ENCODE data around the gene RMRP. TPM values are rescaled to one million over a fixed set of nuclear protein-coding genes. Genes with fewer than 3 reads are reported as not detected.
"Not testable (repeated sequence)": the region's sequence is repeated elsewhere in the genome, so short reads cannot be mapped to it uniquely, and the experiment has no call there.

The RMRP gene
- total RNA-seq, 1 donor from 2014 or later = 94,985 TPM

DNA sequence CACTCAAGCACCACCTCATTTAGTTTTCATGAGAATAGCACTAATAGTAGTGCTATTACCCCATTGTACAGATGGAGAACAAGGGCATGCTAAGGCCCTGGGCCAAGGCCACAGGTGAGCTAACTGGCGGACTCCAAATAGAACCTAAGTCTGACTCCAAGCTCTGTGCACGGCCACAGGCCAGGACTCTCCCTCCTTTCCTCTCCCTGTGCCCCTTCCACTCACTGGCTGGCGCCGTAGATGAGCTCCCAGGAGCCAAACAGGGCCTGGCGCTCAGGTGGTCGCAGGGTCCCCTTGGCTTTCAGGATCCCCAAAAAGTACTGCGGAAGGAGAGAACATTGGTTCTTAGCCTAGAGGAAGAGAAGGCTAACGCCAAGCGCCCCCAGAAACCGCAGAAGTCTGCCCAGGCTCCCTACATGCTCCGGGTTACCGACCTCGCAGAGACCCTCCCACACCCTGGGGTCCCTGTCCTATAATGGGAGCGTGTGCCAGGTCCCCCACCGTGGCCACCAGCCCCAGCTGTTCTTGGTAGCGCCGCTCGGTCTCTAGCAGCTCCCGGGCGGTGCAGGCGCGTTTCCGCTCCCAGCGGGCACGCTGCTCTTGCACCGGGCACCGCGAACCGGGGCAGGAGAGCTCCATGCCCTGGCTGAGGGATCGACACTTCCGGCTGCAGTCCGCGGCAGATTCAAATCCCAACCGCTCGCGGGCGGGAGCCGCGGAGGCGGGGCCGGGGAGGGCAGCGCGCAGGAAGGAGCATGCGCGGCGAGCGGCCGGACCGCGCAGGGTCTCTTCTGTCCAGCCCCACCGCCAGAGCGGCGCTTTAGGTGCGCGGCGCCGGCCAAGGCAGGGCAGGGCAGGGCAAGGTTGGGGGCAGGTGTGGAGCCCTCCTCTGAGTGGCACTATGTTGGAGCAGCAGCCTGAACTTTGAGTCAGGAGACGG, 7.0 kb upstream of the RMRP start, which contains the start of gene ARHGEF39:
ARHGEF39 (minus strand) TSS at position 665 of the 940 bp plus-strand sequence; CDS start at position 639, 26 bp downstream.
- peak; percentile 54 for DNase-seq

DNA sequence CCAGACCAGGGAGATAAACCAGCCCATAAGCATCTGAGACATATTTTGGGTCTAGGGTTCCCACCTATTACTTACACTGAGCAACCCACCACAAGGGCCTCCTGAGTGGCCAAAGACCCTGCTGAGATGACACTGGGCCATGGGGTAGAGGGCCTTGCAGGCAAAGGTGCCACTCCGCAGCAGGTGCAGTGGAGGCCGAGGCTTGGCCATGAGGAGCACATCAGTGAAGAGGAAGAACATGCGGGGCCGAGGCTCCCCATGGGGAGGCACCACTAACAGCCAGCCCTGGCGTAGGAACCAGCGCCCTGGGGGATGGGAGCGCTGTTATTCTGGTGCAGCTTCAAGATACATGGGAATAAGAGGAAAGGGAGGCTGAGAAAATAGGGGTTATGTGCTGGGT, 4.6 kb upstream of the RMRP start:
- no peak for DNase-seq

DNA sequence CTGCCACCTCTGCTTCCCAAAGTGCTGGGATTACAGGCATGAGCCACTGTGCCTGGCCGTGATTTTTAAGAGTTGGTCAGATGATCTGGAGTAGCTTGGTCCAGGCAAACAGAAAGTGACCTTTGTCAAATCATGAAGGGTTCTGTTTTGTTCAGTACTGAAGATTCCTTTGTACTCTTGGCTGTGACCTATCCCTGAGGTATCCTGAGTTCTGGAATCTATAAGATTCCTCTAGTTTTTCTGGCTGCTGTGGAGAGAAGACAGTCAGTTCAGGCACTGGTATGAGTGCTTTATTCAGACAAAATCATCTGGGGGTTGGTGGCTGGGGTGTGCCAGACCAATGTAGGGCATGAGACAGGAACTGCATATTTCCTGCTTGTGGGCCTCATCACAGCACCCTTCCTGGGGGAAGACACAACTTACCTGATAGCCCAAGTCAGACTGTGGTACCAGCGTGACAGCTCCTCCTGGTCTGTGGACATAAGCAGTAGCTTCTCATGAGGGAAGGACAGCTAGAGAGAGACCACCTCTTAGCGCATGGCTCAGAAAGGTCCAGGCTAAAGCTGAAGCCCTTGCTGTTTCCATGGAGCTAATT, 4.0 kb upstream of the RMRP start:
- no peak for DNase-seq

DNA sequence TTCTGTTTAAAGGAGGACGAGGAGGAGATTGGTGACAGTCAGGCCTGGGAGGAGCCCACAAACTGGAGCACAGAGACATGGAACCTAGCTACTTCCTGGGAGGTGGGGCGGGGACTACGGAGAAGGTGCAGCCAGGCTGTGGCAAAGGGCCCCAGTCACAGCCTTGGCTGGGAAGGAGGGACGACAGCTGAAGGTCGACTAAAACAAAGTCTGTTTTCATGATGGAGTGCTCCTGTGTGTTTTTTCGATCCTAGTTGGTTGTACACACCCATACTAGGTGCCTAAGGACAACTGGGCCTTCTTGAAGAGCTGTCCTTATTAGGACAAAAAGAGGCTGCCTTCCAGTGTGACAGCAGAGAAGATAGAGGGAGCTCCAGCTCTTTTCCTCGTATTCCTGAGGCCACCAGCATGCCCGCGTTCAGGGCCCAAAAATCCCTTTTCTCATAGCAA, 3.2 kb upstream of the RMRP start:
- DNase-seq = no peak

DNA sequence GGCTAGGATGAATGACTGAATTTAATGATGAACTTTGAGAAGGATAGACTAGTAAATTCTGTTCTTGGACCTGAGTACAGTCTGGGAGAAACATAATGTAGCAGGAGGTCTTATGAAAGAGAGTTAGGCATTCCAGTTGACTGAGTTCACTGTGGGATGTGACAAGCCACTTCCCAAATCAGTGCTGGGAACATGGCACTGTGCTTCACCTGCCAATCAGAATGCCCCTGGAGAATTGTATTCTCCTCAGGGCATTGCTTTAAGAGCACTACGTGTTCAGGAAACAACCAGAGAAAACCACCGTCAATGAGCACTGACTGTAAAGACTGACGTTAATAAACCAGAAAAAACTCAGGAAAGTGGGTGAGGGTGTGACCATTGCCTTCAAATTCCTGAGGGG, 1.5 kb upstream of the RMRP start:
- DNase-seq = no peak

DNA sequence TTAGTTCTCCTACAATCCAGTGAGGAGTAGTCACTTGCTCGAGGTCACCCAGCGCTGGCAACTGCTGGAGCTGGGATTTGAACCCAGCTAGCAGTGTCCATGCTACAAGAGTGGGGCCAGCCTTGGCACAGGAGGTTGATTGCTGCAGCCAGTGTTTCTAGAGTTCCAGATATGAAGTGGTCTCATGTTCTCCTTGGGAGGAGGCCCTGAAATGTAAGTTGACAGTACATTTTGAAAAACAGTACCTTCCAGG, 1.1 kb upstream of the RMRP start:
- no peak for DNase-seq

DNA sequence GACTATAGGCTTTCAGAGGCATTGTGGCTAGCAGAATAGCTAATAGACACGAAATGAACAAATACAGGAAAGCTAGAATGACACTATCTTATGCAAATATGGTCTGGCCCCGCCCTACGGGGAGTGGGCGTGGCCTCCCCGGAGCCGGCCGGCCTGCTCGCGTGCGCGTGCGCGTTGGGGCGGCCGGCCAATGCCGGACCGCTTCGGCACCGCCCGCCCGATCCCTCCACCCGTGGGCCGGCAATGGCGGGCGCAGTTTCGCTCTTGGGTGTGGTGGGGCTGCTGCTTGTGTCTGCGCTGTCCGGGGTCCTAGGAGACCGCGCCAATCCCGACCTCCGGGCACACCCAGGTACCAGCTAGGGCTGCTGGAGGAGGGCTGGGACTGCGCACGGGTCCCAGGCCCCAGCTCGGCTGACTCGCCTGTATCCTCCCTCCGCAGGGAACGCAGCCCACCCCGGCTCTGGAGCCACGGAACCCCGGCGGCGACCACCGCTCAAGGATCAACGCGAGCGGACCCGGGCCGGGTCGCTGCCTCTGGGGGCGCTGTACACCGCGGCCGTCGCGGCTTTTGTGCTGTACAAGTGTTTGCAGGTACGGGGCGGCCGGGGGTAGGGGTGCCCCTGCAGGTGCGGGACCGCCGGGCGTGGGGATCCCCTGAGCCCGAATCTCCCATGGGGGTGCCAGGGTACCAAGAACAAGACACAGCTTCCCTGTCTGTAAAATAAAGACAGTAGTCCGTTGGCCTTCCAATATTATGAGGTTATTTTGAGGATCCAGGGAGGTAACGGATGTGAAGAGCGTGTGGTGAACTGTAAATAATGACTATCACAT, 533 bp upstream of the RMRP start, which contains the start of gene CCDC107:
CCDC107 (plus strand) TSS at position 156 of the 831 bp plus-strand sequence; CDS start at position 244, 88 bp downstream.
- DNase-seq = peak; percentile 82

DNA sequence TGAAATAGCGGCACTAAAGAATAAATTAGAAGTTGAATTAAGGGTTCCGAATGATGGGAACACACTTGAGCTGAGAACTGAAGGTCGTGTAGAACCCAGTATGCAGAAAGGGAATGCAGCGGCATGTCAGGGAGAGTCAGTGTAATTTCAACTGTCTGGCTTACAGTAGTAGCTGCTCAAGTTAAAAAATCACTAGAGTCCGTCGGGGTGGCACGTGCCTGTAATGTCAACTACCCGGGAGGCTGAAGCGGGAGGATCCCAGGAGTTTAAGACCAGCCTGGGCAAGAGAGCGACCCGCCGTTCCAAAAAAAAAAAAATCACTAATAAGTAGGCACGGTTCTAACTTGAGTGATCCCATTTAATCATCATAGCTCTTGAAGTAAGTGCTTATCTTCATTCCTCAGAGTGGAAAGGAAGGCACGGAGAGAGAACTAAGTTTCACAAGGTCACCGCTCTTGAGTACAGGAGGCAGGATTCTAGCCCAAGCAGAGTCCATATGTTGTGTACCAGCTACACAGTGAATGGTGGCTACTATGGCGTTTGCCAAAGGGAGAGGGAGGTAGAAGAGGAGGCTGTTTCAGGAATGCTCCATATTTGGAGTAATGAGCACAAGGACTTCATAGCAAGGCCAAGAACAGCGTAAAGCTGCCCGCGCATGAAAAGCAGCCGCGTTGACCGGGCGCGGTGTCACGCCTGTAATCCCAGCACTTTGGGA, 831 bp downstream of the RMRP start:
- DNase-seq = peak; percentile 61

DNA sequence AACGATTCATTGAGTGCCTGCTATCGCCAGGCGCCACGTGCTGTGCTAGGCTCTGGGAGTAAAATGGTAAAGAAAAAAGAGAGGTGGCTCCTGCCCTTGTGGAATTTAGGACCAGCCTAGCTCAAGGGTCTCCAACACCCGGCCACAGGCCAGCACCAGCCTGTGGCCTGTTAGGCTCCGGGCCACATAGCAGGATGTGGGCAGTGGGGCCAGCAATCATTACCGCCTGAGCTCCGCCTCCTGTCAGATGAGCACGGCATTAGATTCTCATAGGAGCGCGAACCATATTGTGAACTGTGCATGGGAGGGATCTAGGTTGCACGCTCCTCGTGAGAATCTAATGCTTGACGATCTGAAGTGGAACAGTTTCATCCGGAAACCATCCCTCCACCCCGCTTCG, 1.5 kb downstream of the RMRP start:
- DNase-seq = no peak

DNA sequence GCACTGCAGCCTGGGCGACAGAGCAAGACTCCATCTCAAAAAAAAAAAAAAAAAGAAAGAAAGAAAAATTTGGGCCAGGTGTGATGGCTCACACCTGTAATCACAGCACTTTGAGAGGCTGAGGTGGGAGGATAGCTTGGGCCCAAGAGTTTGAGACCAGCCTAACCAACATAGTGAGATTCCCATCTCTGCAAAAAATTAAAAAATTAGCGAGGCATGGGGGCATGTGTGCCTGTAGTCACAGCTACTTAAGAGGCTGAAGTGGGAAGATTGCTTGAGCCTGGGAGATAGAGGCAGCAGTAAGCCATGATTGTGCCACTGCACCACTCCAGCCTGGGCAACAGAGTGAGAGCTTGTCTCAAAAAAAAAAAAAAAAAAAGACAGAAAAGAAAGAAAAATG, 4.2 kb downstream of the RMRP start:
- DNase-seq = no peak

DNA sequence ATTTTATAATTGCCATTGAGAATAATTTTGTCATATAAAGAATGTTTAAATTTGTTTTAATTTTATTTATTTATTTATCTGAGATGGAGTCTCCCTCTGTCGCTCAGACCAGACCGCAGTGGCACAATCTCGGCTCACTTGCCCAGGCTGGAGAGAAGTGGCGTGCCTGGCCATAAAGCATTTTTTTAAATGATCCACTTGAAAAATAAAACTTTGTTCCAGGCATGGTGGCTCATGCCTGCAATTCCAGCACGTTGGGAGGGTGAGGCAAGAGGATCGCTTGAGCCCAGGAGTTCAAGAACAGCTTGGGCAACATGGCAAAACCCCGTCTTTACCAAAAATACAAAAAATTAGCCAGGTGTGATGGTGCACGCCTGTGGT, 5.0 kb downstream of the RMRP start:
- DNase-seq = no peak

DNA sequence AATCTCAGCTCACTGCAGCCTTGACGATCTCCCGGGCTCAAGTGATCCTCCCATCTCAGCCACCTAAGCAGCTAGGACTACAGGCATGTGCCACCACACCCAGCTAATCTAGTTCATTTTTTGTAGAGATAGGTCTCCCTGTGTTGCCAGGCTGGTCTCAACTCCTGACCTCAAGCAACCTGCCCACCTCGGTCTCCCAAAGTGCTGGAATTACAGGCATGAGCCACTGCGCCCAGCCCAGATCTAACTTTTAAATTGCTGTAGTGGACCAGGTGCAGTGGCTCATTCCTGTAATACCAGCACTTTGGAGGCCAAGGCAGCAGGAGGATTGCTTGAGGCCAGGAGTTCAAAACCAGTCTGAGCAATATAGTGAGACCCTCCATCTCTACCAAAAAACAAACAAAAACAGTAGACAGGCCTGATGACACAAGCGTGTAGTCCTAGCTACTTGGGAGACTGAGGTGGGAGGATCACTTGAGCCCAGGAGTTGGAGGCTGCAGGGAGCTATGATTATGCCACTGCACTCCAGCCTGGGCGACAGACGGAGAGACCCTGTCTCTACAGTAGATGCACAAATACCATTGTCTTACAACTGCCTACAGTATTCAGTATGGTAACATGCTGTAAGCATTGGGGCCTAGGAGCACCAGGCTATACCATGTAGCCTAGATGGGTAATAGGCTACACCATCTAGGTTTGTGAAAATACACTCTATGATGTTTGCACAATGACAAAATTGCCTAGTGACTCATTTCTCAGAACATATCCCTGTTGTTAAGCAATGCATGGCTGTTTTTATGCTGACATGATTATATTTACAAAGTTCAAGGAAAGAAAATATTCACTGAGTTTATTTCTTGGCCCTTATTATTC, 5.6 kb downstream of the RMRP start:
- no peak for DNase-seq

DNA sequence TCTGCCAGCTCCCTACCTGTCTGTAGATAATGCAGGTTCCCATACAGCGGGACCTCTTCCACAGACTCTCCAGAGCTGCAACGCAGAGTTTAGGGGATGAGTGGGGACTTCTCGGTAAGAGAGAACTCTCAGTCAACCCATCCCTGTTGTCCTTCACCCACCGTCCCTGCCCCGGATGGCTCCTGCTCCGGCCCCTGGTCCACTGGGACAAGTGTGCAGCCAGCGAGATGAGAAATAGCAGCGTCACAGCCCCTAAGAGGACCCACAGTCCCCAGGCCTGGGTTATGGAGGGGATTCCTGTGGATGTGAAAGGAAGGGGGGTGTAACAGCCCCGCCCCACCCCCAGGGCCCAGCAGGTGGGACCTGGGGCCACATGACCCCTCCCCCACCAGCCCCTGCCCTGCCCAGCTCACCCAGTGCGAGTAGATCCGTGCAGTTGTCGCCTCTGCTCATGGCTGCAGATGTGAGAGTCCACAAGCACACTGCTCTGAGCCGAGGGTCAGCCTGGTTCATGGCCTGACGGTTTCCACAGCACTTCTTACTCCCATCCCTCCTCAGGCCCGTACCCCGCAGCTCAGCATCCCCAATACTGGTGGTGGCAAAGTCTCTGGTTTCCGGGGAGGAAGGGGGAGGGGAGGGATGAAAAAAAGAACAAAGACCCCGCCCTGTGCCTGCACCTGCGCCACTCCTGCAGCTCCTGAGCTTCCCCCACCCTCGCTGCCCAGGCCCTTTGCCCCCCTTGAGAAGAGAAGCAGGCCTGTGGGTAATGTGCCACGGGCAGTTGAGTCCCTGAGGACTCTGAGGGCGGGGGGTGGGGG, 7.3 kb downstream of the RMRP start, which contains the start of gene SIT1:
SIT1 (minus strand) TSS at position 591 of the 818 bp plus-strand sequence; CDS start at position 513, 78 bp downstream.
- DNase-seq = no peak

DNA sequence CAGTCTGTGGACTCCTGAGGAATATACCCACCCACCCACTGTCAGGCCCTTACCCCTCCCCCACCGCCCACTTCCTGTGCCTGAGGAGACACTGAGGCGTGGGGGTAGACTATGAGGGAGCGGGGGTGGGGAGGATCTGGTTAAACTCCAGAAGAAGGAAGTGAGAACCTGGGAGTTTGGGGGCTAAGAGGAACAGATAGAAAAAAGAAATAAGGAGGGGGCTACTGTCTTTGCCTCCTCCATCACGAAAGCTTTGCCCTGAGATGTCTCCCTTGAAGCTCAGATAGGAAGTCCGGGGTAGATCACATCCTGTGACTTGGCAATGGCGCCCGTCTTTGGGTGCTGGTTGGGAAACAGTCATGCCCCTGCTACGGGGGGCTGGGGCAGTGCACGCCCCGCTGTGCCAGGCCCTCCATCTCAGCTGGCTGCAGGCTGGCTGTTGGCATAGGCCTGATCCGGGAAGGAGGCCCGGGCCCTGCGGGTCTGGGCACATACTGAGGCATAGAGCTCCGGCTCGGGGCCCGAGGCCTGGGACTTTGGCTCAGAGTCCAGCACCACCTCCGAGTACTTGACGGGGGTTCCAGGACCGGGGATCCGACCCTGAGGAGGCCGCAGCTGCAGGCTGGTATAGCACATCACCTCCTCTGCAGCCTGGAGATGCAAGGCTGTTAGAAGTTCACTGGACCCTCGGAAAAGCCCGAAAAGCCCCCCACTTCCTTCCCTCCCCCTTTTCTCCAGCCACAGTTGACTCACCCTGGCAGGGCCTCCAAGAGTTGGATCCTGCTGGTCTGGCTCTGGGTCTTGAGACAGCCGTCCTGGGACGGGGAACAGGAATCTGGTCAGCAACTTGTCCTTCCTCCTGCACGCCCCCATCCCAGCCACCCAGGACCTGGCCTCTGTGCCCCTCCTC, 8.1 kb downstream of the RMRP start:
- no peak for DNase-seq

DNA sequence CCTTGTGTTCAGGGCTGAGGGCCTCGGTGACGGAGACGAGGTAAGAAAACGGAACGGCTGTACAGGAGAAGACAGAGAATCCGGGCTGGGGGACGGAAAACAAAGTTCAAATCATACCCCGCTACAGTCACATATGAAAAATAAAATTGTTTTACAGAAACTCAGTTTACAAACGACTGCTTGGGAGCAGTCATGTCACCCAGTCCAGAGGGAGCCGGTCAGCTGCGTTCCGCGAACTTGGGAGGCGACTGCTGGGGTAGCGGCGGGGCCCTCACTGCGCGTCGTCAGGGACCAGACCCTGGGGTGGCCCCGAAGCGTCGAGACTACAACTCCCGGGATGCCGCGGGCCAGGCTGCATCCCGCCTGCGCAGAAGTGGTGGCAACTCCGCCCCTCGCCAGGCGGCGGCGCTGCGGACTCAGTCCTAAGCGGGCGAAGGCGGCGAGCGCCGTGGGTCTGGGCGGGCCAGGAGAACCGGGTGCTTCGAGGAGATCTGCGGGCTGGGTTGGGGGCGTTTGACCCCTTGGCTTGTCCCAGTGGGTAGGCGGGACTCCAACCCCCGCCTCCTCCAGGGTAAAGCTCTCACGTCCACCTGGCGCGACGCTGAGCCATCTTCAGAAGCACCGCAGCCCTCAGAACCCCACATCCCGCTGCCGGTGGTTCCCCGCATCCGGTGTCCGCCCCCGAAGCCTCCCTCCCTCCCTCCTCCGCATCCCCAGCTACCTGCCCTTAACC, 11.1 kb downstream of the RMRP start:
- DNase-seq = peak; percentile 93

DNA sequence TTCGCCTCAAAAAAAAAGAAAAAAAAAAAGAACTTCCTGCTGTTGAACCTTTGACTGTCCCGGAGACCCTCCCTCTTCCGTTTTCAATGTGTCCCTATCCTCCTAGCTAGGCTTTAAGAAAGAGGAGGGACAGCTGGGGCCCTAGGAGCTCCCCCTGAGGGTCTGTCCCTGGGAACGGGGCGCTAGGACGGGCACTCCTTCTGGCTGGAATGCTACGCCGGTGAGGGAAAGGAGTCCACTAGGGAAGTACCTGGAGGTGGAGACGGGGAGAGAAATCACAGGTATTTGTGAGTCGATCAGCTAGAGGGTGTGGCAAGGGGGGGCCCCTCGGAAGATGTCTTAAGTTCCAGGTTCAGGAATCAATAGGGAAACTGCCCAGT, 11.7 kb downstream of the RMRP start:
- DNase-seq = peak; percentile 64

DNA sequence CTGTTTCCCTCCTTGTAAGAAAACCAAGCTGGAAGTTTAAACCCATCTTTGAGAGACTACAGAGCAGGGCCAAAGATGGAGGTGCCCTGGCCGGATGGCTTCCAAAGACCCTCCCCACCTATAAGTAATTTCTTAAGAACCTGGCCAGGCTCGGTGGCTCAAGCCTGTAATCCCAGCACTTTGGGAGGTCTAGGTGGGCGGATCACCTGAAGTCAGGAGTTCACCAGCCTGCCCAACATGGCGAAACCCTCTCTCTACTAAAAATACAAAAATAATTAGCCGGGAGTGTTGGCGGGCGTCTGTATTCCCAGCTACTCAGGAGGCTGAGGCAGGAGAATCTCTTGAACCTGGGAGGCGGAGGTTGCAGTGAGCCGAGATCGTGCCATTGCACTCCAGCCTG, 12.1 kb downstream of the RMRP start:
- not testable (repeated sequence) for DNase-seq

DNA sequence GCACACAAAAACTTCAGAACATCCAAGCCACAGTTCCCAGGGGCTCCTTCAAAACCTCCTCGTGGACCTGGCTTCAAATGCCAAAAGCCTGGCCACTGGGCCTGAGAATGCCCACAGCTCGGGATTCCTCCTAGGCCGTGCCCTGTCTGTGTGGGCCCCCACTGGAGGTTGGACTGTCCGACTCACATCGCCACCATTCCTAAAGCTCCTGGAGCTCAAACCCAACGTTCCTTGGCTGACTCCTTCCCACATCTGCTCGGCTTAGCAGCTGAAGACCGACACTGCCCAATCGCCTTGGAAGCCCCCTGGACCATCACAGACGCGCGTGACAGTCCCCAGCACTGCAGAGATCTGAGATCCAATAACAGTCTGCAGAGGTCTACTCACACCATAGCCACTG, 14.8 kb downstream of the RMRP start:
- DNase-seq = no peak

Measured in skin of body (tissue), 2 donors.